K562 (cell line): ENCODE results near the gene ZKSCAN3. TPM values are rescaled to one million over a fixed set of nuclear protein-coding genes. Genes with fewer than 3 reads are reported as not detected.

Experiments used
- ATF1 ChIP-seq, 2 experiments: fragments of 450-650 bp in 1 of 2; IDR thresholded peaks; 2 replicates each; pipeline ENCODE4 v1.6.1; 2016; ENCODE audit warnings: missing compliant biosample characterization in 1 of 2, missing genetic modification characterization in 1 of 2
- BRF2 ChIP-seq: IDR thresholded peaks from 3 replicates; pipeline ENCODE4 v1.6.1; 2011; ENCODE audit warnings: borderline replicate concordance, mild to moderate bottlenecking; ENCODE audit not compliant: insufficient read length, insufficient read depth
- C11orf30 ChIP-seq: fragments of 450-650 bp; IDR thresholded peaks from 2 replicates; pipeline ENCODE4 v1.6.1; 2016; ENCODE audit warnings: low read depth, mild to moderate bottlenecking
- FOXA1 ChIP-seq: fragments of 450-650 bp; IDR thresholded peaks from 2 replicates; pipeline ENCODE4 v1.6.1; 2016; ENCODE audit warnings: mild to moderate bottlenecking, borderline replicate concordance
- HMBOX1 ChIP-seq: sonication (generic); IDR thresholded peaks from 2 replicates; pipeline ENCODE4 v1.6.1; 2016
- NFRKB ChIP-seq: fragments of 450-650 bp; IDR thresholded peaks from 2 replicates; pipeline ENCODE4 v1.6.1; 2016; ENCODE audit warnings: low read depth
- PHF21A ChIP-seq: fragments of 450-650 bp; IDR thresholded peaks from 2 replicates; pipeline ENCODE4 v1.6.1; 2017; ENCODE audit warnings: low read depth, borderline replicate concordance
- SNAPC5 ChIP-seq: fragments of 250-450 bp; sonication (Bioruptor Pico); IDR thresholded peaks from 2 replicates; pipeline ENCODE4 v1.8.0; 2021; ENCODE audit warnings: moderate library complexity, mild to moderate bottlenecking, inconsistent platforms
- TCFL5 ChIP-seq: fragments of 250-450 bp; sonication (Bioruptor Pico); conservative IDR thresholded peaks from 2 replicates; pipeline ENCODE4 v1.6.1; 2021; ENCODE audit warnings: mild to moderate bottlenecking, moderate library complexity, matching md5 sums
- TFAP4 ChIP-seq: sonication (generic); formaldehyde crosslinking; IDR thresholded peaks from 2 replicates; pipeline ENCODE4 v1.8.0; 2022; ENCODE audit warnings: missing genetic modification reagents, mild to moderate bottlenecking, moderate library complexity, borderline replicate concordance
- THAP7 ChIP-seq: fragments of 250-450 bp; sonication (Bioruptor Pico); IDR thresholded peaks from 2 replicates; pipeline ENCODE4 v1.5.0; 2021
- THRA ChIP-seq: fragments of 450-650 bp; IDR thresholded peaks from 2 replicates; pipeline ENCODE4 v1.6.1; 2017; ENCODE audit warnings: mild to moderate bottlenecking, moderate library complexity
- USF2 ChIP-seq: sonication (generic); formaldehyde crosslinking; IDR thresholded peaks from 2 replicates; pipeline ENCODE4 v1.5.0; 2020; ENCODE audit warnings: missing genetic modification reagents
- XRCC3 ChIP-seq: fragments of 450-650 bp; IDR thresholded peaks from 2 replicates; pipeline ENCODE4 v1.6.1; 2017; ENCODE audit warnings: mild to moderate bottlenecking, moderate library complexity
- ZC3H11A ChIP-seq: IDR thresholded peaks from 2 replicates; pipeline ENCODE4 v1.6.1; 2012; ENCODE audit warnings: low read depth, low read length, improper control_type of control experiment
- ZNF23 ChIP-seq: fragments of 250-450 bp; sonication (Bioruptor Pico); IDR thresholded peaks from 2 replicates; pipeline ENCODE4 v1.4.0; 2020; ENCODE audit warnings: mild to moderate bottlenecking
- ZNF395 ChIP-seq: fragments of 200-800 bp; sonication (Bioruptor generic); IDR thresholded peaks from 2 replicates; pipeline ENCODE4 v1.6.1; 2017; ENCODE audit warnings: missing genetic modification characterization, missing compliant biosample characterization
- ZNF507 ChIP-seq: conservative IDR thresholded peaks from 2 replicates; pipeline ENCODE4 v1.6.1; 2017; ENCODE audit warnings: missing genetic modification characterization, missing compliant biosample characterization
- ZNF57 ChIP-seq: fragments of 450-650 bp; formaldehyde crosslinking; IDR thresholded peaks from 2 replicates; pipeline ENCODE4 v1.4.0; 2020; ENCODE audit warnings: mild to moderate bottlenecking, moderate library complexity
- ZZZ3 ChIP-seq: fragments of 450-650 bp; IDR thresholded peaks from 2 replicates; pipeline ENCODE4 v1.6.1; 2016; ENCODE audit warnings: antibody characterized with exemption, mild to moderate bottlenecking, moderate library complexity
- polyA plus RNA-seq, 8 experiments: library from polyadenylated mRNA; depleted of rRNA in 4 of 8; stranded (reverse) in 5 of 8; unstranded in 3 of 8; fragments of >200 nt; fragmentation: Nextera tagmentation in 2 of 8; fragmentation: Illumina TruSeq in 1 of 8; extraction: Ambion mirVana in 2 of 8; extraction: Trizol in 1 of 8; gene quantifications; 2 replicates each; pipeline versions ENCODE4 v1.2.1 to v1.2.3, GENCODE V29; 2011 to 2014; ENCODE audit warnings: inconsistent platforms in 1 of 8, missing spikeins in 1 of 8
- total RNA-seq, 7 experiments: library from RNA; depleted of rRNA in 6 of 7; stranded (reverse); fragments of >200 nt in 6 of 7; fragmentation: Illumina TruSeq in 2 of 7; extraction: Trizol in 2 of 7; gene quantifications; 2 replicates each; pipeline versions ENCODE4 v1.2.1 to v1.2.3, GENCODE V29; 2011 to 2021; ENCODE audit warnings: low replicate concordance in 1 of 7

Gene ZKSCAN3
- total and polyA plus RNA-seq, 9 of the 15 experiments (the other 6 are each of a cell fraction or from before 2014, with no cell fraction given) = 3.0 to 12.4 (median 10.2) TPM

- TF ChIP-seq USF2 (CRISPR knock-in tag) (no peak), ZNF395 (CRISPR knock-in tag) (no peak; the same call in 1 of the 2 replicates), THRA (no peak), PHF21A (peak; percentile 96), C11orf30 (peak; percentile 82), TFAP4 (CRISPR knock-in tag) (peak; percentile 66; the same call in 1 of the 2 replicates), NFRKB (peak; percentile 96), HMBOX1 (peak; percentile 56), ZC3H11A (no peak), ZNF507 (tag) (no peak), SNAPC5 (no peak), ZNF57 (CRISPR knock-in tag) (no peak), ZNF23 (no peak), FOXA1 (no peak), THAP7 (peak; percentile 9; the same call in 1 of the 2 replicates), TCFL5 (no peak), BRF2 (no peak), XRCC3 (no peak), ATF1 (CRISPR knock-in tag; IDR thresholded peaks at IDR 0.05) (no peak), ATF1 (tag; IDR thresholded peaks at IDR 0.05) (peak; percentile 83), ZZZ3 (peak; percentile 33; the same call in 1 of the 2 replicates)
Measured at GRCh38 chr6:28349892-28350737, at the start of gene ZKSCAN3 (continued).
